CD4-positive, alpha-beta T cell treated with Interleukin-6 at 100 ng/mL for 8 hours (primary cell): Measurements from ENCODE around the gene IARS1.

Experiments
- DNase-seq: peaks from one replicate; pipeline ENCODE4 v3.0.0-alpha.2; 2020; ENCODE audit warnings: mixed read lengths, low spot score

The IARS1 gene

DNA sequence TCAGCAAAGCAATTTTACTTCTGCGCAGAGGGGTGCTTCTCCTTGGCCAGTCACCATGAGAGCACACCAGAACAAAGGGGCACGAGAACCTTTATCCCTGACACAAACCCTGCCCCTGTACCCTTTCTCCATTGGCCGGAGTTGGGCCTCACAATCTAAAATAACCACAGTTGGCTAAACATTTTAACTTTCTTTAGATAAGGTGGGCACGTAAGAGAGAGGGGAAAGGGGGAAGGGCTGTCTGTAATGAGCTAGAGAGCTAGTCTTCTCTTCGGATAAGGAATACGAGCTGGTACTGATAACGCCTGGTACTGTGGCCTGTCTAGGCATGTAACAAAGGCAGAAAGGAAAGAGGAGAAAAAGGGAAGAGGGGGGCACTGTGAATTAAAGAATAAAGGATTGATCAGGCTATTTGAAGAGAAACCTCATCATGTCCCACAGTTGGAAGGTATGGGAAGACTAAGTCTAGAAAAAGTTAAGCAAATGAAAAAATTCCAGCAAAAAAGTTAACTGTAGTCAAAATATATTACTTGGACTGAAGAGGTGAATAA lies 1.8 kb upstream of the IARS1 start:
- DNase-seq = no peak

DNA sequence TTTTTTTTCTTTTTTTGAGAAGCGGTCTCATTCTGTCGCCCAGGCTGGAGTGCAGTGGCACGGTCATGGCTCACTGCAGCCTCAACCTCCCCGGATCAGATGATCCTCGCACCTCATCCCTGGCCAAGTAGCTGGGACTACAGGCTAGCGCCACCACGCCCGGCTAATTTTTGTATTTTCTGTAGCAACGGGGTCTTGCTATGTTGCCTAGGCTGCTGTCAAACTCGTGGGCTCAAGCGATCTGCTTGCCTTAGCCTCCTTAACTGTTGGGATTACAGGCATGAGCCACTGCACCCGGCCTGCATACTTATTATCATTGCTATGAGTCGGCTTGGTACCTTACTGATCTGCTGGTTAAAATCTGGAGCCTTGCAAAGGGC lies 790 bp upstream of the IARS1 start:
- no peak for DNase-seq

DNA sequence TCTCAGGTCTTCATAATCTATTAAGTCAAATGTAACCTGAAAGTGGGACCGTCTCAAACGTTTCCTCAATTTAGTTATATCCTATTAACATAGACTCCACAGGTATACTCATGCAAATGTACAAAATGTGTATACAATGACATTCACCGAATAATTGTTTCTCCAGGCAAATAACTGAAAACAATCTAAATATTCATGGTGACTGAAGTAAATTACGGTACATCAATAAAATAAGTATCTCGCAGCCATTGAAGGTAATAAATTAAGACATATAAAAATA lies 482 bp downstream of the IARS1 start:
- no peak for DNase-seq

DNA sequence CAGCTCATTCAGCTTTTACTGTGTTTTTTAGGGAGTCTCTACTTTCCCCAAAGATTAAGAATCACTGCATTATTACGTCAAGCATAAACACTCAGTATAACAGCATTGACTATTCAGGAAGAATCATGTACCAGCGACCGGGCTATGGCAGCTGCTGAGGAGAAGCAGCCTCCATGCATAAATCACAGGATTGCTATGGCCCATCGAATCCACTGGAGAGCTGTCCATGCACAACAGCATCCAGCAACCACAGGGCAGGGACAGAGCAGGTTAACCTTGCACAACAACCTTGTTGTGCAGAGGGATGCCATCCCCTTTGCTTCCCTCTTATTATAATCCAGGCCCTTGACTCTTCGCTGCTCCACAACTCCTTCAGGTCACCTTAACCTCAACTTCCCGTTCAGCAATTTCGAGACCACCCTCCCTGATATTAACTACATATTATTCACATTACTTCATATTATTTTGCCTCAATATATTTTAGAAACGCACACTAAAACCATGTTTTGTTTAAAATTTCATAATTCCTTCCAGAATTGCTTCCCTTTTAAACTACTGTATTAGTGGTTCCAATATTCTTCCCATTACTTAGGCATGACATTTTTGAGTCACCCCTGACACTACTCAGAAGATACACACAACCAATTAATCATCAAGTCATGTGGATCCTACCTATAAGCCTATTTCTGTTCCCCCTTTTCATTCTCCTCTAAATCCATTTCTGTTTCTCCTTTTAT lies 991 bp downstream of the IARS1 start:
- DNase-seq = no peak

DNA sequence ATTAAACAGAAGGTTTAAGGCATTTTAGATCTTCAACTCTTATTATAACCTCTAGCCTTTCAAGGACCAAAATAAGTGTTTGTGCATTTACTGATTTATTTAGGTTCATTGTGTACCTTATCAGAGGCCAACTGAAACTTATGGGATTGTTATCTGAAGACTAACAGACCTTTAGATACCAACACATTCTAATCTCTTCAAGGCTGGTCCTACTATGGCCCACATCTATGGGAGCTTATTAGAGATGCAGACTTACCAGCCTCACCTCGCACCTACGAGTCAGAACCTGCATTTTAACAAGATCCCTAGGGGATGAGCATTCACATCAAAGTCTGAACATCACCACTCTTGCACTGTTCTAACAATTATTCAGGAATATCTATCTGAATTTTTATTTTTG lies 1.9 kb downstream of the IARS1 start:
- no peak for DNase-seq

DNA sequence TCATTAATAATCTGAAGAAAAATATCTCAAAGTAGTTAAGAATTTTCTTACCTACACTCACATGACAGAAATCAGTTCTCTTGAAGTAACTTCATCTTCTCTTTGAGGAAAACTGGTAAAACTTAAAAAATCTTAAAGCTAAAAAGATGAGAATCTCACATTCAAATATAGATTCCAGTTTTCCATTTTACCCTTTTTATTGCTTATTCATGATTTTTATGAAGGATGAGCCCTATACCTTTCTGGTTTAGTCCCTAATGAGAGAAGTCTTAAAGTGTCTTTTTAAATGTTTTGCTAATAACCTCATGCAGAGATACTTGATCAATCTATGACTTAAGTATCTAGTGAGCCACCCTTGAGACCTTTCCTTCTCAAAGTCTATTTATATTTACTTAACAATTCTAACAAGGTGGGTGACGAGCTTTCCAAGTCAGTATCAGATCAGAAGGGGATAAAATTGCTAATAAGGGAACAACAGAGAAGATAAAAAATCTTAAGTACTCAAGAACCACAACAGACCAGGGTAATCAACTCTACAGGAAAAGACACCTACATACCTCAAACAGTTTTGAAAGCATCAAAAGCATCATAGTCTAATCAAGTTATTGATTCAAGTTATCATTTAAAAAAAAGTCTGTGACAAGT lies 2.6 kb downstream of the IARS1 start:
- DNase-seq = no peak

DNA sequence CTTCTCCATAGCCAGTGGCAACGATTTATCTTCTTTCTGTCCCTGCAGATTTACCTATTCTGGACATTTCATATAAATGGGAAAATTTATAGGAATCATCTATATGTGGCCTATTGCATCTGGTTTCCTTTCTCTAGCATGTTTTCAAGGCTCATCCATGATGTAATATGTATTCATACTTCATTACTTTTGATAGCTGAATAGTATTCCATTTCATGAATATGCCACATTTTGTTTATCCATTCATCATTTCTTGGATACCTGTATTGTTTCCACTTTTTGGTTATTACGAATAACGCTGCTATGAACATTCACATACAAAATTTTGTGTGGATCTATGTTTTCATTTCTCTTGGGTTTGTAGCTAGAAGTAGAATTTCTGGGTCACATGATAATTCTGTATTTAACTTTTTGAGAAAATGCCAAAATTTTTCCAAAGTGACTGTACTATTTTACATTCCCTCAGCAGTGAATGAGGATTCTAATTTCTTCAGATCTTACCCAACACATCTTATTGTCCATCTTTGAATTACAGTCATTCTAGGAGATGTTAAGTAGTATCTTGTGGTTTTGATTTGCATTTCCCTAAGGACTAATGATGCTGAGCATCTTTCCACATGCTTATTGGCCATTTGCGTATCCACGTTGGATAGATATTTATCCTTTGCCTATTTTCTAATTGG lies 3.6 kb downstream of the IARS1 start:
- DNase-seq = no peak

DNA sequence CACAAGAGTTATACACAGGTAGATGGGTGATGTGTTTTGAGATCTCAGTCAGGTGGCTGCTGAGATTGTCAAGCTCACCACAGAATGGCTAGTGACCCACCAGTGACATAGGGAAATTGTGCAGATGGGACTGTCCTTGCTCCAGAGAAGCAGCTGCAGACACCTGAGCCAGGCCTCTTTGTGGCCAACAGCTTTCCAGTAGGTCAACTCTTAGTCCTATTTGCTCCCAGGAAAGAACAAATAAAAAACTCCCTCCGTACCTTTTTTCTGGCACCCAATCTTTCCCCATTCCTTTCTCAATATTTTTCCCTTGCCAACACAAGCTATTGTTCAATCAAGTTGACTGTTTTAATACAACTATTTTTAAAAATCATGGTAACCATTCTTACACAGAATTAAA lies 14.2 kb downstream of the IARS1 start:
- DNase-seq = no peak

DNA sequence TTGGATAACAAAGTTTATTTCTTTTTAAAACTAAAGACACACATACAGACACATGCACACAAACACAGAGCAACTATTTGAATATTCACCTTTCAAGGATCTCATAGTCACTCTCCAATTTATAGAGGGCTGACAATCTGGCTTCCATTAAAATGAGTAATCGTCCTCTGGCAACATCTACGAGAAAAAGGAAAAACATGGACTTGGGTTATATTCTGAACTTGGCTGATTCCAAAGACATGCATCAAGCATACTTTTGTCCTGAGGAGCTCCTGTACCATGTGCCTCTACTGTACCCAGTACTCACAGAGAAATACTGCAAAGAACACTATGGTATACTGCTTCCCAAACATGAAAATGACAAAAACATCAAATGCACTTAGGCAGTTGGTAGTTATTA lies 15.4 kb downstream of the IARS1 start:
- no peak for DNase-seq

DNA sequence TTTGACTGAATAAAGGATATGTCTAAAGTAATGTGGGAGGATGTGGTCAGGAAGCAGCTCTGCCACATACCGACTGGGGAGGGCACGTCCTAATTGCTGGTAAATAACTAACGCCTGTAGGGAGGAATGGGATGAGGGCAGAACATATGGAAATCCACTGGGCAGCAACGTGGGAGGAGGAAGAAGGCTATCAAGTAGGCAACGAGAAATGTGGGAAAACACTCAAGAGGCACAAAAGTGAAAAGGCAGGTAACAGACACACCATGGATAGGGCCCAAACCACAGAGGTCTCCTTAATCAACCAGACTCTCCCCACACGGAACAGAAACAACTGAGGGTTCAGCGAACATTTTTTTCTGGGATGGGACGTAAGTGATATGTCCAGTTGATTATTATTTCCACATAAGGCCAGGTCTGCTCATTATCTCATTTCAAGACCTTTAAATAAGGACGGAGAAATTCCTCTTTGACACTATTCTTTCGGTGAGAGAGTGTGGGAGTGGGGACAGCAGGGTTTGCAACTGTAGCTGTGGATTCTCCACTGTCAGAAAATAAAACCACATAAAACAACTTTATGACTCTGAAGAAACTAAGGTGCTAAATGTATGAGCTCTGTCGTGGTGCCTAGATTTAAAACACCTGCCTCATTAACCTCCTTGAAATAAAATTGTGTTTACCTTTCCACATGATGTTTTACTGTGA lies 17.0 kb downstream of the IARS1 start:
- DNase-seq = no peak

DNA sequence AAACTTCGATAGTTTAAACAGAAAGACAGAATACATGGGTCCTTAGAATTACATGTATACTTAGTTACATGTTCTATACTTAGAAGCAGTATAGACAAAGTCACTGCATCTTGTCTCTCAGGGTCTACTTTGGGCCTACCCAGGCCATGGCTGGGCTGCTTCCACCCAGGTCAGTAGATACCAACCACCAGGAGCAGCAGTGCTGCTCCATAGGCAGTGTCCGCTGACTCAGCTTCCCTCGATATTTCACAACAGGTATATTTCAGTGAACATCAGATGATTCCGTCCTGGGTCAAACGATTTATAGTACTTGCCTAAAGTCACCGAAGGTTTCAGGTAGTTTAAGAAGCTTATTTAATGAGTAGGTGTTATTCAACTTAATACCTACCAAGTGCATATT lies 18.0 kb downstream of the IARS1 start:
- no peak for DNase-seq

DNA sequence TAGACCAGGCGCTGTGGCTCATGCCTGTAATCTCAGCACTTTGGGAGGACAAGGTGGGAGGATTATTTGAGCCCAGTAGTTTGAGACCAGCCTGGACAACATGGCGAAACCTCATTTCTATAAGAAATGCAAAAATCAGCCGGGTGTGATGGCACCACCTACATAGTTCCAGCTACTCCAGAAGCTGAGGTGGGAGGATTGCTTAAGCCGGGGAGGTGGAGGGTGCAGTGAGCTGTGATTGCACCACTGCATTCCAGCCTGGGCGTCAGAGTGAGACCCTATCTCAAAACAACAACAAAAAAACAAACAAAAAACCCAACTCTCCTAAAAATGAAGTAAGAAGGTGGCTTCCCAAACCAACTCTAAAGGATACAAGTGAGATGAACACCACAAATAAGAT lies 23.0 kb downstream of the IARS1 start:
- no peak for DNase-seq

DNA sequence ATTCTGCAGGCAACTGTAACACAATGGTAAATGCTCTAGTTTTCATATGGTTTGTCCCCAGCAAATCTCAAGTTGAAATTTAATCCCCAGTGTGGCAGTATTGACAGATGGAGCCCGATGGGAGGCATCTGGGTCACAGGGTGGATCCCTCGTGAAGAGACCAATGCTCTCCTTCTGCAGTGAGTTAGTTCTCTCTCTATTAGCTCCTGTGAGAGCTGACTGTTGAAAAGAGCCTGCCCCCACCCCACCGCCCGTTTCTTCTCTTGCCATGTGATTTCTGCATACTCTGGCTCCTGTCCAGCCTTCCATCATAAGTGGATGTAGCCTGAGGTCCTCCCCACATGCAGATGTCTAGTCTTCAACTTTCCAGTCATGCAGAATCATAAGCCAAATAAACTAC lies 27.0 kb downstream of the IARS1 start:
- no peak for DNase-seq

DNA sequence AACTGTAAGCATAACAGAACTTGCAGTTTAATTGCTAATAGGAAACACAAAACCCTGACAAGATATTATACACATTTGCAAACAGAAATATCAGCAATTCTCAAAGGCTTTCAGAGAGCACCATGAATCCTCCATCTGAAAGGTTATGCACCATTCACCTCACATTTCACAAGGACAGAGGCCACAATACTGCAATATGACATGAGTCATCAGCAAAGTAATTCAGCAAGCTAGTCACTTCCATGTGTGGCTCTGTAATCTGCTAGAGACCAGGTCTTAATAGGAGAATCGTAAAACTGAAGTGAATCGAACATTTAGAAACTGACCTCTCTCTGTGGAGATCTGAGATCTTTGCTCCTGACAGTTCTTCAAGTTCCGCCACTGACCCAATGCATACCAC lies 28.3 kb downstream of the IARS1 start:
- DNase-seq = no peak

DNA sequence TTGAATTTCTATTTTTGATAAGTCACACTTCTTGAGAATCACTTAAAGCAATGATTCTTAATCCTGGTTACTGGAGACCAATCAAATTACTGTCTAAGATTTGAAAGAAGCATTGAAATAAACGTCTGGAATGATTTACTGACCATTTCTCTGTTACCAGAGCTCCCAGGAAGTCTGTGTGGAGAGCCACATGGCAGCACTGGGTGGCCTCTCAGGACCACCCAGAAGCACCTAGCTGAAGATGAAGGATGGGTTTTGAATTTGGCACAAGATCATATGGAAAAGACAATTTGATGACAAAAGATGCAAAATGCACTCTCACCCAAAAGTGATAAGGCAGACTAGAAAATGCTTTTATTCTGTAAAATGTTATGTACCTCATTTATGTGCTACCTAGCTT lies 30.4 kb downstream of the IARS1 start:
- no peak for DNase-seq

DNA sequence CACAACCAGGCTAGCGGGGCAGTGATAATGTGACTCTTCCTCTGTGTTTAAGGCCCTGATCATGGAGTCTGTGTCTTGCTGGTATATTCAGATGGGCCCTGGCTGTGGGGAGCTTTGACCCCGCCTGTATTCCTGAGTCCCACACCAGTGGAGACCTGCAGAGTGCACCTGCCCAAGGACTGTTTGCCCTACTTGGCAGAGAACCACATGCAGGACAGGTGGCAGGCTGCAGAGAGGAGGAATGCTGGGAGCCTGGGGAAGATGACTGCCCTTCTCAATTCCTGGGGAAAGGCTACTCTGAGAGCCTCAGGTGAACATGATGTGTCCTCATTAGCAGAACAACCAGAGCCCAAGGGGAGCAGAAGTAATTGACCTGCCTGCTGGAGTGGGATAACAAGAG lies 36.2 kb downstream of the IARS1 start:
- no peak for DNase-seq

DNA sequence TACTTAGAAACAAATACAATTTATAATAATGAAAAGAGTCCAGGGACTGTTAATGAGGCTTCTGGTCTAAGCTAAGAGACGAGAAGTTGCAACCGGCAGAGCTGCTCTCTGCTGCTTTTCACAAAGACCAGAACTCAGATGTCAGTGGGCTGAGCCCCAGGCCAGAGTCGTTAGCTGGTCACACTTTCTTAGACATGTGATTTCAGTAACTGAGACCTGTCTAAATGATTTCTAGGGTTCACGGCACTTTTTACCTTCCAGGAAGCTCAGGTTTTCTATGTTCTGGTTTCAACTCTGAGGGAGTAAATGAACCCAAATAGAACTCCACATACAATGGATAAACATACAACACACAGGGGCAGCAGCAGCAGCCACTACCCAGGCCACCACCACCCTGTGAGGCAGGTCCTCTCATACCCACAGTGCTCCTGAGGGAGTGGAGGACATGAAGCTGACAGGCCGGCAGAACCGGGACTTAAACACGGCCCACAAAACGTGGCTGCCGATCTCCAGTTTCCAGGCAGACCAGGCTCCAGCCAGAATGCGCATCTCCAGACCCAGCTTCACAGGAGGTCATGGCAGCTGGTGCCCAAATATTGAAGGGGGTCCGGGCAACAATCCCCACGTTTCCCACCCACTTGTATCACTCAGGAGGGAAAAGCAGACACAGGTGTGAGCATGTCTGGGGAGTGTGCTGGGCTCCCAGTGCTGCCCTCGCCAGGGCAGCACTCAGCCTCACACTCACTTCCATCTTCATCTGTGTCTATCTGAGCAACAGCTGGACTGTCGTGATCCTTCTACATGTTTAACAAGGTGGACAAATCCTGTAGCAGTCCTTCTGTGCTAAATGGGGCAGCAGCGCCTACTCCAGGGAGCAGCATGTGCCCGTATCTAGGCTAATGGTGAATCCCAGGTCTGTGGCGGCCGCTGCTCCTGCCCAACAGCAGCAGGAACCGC lies 38.8 kb downstream of the IARS1 start:
- no peak for DNase-seq

DNA sequence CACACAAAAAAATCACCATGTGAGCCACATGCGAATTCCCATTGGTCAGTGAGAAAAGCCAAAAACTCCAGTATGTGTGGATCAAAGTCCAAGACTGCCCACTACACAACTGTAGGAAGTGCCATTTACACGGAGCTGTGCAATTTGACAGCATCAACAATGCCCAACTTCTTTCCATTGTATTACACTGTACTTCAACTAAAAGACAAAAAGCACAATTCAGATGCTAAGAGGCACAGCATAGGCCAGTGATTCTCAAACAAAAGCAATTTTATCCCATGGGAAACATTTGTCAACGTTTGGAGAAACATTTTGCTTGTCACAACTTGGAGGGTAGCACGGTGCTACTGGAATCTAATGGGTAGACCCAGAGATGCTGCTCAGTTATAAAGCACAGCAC lies 39.8 kb downstream of the IARS1 start:
- DNase-seq = no peak

DNA sequence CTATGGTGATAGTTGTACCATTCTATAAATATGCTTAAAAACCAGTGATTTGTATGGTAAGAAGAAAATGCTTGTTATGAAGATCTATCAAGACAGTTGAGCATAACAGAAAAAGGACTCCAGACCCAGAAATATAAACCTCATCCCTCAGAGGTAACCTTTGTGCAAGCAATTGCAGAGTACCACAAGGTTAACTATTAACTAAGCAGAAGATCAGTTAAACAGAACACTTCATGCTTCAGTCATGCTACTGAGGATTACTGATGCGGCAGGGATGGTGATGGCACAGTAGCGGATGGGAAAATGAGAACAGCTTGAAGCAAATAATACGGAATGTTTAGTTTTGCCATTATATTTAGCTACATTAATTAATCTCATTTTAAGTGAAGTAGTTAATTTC lies 45.5 kb downstream of the IARS1 start:
- no peak for DNase-seq

DNA sequence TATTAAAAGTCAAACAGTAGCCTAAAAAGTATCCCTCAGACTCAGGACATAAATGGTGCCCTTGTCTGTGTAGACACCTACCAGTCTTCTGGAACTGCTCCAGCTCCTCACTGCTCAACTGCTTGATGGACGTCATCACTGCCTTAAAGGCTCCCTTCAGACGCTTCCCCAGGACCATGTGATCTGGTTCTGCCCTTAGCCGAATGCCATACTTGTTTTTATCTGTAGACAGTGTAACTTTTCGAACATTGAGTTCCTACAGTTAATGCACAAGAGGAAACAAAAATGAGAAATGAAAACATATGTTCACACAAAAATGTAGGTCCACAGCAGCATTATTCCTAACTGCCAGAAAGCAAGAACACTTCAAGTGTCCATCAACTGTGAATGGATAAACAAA lies 46.2 kb downstream of the IARS1 start:
- DNase-seq = no peak

DNA sequence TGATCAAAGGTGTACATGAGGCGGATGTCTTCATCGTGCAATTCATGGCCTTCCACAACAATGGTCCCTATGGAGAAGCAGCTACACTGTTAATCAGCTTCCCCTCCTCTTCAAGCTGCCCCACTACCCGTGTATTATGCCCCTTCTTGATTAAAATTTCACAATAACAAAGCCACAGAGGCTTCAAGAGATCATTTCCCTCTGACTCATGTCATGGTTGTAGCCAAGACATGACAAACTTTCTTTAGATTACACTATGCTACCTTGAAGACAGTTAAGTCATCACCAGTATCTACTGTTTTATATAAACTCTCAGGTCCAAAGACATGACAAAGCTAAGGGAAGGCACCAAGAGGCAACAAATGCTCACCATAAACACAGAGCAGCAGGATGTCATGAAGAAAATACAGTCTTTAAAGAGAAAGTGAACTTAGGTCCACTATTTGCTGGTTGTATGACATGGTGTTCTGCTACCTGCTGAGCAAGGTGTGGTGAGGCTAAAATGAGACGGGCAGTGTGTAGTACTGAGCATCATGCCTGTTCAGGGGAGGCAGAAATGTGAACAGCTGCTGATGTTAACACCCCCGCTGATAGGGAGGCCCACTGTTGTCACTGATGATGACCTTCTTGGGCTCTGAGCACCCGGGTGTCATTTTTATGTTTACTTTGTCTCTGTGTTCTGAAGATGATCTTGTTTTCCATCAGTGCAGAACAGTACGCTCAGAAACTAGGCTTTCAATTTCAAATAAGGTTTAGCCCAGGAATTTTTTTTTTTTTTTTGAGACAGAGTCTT lies 48.3 kb downstream of the IARS1 start:
- DNase-seq = no peak
